Activated T-cell treated with anti-CD3 and anti-CD28 coated beads for 24 hours (primary cell): ENCODE results near the gene HOXD3.

Source experiments
- DNase-seq: peaks from one replicate; pipeline ENCODE4 v3.0.0-alpha.2; 2020; ENCODE audit warnings: low read depth

HOXD3 gene

DNA sequence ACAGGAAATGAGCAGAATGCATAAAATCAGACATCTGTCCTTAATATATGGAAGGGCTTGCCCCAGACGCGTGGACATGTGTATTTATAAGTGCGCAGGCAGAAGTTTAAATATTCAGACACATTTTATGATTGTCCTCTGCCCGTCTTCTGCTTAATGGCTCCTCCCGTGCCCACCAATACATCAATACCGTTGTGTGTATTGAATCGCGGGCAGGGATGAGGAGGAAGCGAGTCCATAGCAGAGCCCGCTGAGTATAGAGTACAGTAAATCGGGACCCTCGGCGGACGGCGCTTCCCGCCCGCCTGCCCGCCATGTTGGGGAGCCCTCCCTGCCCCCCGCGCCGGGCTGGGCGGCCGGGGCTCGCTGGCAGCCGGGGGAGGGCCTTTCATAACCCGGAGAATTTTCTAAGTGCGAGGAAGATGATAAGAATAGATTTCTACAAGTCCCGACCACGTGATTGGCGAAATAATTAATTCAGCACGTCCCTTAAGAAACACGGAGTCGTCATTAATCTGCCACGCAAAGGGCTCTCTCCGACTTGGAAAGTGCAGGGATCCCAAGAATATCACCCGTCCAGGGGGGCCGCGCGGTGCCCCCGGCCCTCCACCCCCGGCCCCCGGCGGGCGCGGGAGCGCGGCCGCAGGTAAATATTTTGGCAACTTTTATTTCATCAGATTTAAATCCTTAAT lies at the start of gene HOXD3:
Gene HOXD3 (plus strand): TSS at position 501 of the 692 bp plus-strand sequence. CDS start 11,808 bp downstream, outside the sequence.
- no peak for DNase-seq

- DNase-seq, result no peak
Measured at GRCh38 chr2:176107731-176108181, 49.4 kb upstream of the HOXD3 start.

GRCh38 chr2:176109192-176109901 lies 47.8 kb upstream of the HOXD3 start:
- DNase-seq, result no peak

GRCh38 chr2:176109946-176110345 lies 47.2 kb upstream of the HOXD3 start:
- no peak for DNase-seq

DNA sequence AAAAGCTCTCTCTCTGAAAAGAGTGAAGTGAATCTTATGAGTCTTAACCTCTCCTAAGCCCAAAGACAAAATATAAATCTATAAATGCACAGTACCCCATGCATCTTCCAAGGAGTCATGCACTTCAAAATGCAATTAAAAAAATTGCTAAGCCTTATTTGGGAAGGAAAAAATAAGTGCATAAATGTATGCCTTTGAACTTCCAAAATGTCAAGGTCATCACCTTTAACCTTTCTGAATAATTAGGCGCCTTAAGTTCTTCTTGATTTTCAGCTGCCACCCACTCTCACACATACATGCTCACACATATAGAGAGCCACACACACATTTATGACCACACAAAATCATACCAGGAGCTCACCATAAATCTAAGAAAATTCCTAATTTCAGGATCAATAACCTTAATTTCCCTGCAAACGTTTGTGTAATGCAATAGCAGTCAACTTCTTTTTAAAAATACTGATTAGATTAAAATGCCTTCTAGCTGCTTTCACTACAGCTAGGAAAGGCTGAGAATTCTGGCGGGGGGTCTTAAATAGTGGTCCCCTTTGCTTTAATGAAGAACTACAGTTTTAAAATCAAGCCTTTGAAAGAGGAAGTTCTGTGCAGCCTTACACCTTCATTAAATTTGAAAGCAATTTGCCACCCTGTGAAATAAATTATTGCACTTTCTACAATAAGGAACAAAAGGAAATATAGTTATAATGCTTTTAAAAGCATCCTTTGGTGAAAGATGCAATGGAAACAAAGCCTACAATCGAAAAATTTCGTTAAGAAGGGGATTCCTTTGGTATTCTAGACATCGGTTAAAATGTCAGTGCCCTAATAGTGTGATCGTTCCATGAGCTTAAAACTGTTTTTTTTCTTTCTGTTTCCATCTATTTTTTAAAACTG lies 46.4 kb upstream of the HOXD3 start:
- DNase-seq, result no peak

DNA sequence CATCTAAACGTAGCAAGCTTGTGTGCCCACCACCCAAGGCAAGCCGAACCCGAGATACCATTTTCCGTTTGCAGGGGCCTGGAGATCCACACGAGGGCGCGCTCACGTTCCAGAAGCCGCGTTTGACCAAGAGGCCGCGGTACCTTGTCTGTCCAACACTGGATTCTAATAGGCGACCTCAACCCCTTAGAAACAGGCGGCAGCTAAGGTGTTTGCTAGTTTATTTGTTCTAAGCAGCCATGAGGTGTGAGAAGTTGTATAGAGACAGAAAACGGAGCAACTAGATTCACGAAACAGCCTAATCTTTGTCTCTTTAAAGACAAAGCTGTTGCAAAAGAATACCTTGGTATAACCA lies 45.8 kb upstream of the HOXD3 start:
- DNase-seq, result no peak

DNA sequence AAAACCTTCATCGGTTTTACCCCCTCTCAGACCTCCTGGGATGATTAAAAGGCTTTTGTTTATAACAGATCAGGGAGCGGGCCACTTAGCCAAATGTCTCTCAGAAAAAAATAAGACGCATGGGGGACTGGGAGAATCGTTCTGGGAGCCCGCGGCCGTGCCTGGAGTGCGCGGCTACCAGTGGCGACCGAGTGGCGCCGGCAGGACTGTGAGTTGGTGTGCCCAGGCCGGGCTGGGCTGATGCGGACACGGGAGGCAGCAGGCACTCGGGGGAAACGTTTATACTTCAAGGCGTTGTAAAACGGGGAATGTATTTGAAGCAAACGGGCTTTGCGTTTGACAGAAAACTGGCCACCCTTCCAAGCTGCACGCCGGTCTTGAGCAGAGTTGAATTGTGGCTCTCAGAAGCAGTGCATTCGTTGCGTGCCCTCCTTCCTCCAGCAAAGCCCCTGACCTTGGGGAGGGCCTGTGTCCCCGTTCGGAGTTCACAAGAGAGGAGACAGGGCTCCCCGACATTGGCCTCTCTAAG lies 45.2 kb upstream of the HOXD3 start:
- DNase-seq, result no peak

DNA sequence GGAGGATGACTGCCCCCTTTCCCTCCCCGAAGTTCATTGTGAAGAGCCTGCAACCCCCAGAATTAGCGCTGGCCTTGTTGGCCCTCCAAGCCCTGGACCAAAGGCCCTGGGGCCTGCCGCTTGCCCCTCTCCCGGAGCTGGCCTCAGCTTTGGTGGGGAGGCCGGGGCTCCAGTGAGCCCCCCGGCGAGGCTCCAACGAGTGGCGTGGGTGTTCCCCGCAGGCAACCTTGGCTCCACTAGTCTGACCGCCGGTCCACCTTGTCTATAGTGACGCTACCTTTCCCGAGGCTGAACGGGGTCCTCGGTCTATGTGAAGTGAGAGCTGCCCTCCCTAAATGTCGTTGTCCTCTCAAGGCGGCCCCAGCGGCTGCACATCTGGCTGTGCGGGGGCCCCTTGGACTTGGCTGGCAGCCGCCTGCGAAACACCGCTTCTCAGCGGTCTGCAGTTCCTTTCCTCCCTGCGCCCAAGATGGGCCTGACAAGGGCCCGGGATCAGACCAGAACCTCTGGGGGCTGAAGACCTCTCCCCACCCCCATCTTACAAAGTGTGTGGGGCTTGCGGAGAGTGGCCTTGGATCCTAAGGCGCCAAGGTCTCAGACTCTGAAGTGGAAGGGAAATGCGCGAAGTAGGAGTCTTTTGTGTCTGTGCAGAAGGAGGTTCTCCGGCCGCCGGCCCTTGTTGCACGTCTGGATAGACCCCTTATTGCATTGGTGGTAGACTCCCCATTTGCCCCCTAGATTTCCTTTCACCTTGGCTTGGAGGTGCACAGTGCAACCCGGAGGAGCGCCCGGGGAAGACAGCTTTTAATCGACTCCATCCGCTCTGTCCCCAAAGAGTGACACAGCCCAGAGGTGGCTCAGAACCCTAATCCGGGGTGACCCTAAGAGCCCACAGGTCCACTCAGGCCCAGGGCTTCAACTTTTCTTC lies 44.5 kb upstream of the HOXD3 start:
- no peak for DNase-seq

- DNase-seq, result no peak
Measured at GRCh38 chr2:176114120-176114929, 42.8 kb upstream of the HOXD3 start.

GRCh38 chr2:176114930-176115625 lies 42.0 kb upstream of the HOXD3 start:
- no peak for DNase-seq

- DNase-seq, result no peak
Measured at GRCh38 chr2:176115883-176116813, 41.0 kb upstream of the HOXD3 start, which contains the start of gene HOXD10. Gene HOXD10, plus strand, starts transcription at chr2:176116778. Its CDS starts 56 bp downstream, at chr2:176116834.

- no peak for DNase-seq
Measured at GRCh38 chr2:176117162-176117822, 39.8 kb upstream of the HOXD3 start.

DNA sequence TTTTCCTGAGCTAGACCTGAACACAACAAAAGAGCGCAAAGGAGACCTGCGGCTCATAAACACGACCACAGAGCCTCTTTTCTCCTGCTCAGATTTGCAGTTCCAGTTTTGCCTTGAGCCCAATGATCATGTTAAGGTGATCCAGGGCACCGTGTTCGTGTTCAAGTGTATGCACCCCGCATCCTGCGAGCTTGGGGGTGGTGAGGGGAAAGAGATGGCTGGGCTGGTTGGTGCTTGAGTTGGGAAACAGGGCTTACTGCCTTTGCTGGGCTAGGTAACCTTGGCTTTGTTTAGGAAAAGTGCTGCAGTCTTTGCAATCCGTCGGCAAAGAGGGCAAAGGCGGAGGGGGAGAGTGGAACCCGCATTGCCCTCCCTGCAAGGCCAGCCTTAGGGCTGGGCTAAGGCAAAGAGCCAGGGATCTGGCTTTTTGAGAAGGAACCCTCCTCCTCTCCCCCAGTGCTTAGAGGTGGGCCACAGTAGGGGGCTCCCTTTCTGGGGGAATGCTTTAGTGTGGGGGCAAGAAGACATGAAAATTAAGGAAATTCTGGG lies 39.2 kb upstream of the HOXD3 start:
- DNase-seq, result no peak

- DNase-seq, result no peak
Measured at GRCh38 chr2:176118601-176119339, 38.3 kb upstream of the HOXD3 start.

GRCh38 chr2:176120364-176121189 lies 36.5 kb upstream of the HOXD3 start:
- no peak for DNase-seq
